ENCODE data around the gene CLCC1.

DNA sequence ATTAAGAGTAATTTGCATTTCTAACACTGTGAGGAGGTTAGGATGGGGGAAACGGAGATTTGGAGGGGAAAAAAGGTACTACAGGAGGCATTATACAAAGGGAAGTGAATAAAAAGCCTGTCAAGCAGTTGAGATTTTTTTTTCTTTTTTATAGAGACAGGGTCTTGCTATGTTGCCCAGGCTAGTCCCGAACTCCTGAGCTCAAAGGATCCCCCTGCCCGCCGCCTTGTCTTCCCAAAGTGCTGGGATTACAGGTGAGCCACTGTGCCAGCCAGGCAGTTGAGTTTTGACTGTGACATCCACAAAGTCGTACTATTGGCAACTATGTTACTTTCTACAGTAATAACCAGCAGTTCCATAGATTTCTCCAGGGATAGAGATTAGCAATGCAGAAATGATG is 2.6 kb downstream of the CLCC1 start:
- TF ChIP-seq, protein P1, sequence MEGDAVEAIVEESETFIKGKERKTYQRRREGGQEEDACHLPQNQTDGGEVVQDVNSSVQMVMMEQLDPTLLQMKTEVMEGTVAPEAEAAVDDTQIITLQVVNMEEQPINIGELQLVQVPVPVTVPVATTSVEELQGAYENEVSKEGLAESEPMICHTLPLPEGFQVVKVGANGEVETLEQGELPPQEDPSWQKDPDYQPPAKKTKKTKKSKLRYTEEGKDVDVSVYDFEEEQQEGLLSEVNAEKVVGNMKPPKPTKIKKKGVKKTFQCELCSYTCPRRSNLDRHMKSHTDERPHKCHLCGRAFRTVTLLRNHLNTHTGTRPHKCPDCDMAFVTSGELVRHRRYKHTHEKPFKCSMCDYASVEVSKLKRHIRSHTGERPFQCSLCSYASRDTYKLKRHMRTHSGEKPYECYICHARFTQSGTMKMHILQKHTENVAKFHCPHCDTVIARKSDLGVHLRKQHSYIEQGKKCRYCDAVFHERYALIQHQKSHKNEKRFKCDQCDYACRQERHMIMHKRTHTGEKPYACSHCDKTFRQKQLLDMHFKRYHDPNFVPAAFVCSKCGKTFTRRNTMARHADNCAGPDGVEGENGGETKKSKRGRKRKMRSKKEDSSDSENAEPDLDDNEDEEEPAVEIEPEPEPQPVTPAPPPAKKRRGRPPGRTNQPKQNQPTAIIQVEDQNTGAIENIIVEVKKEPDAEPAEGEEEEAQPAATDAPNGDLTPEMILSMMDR (conservative IDR thresholded peaks at IDR 0.05; ENCODE audit: low read depth, low read length) = no peak
- TF ChIP-seq EZH2 (IDR thresholded peaks at IDR 0.05; ENCODE audit: borderline replicate concordance, low read depth, low read length, poor library complexity, severe bottlenecking) = no peak

All from A673 (cell line).